C4-2B (cell line): ENCODE data around the gene SFXN5.

Experiments used
- ZFX ChIP-seq: fragments of 450-650 bp; IDR thresholded peaks from 2 replicates; pipeline ENCODE4 v1.6.1; 2017
- TF ChIP-seq, protein P1 (sequence below): fragments of 450-650 bp; conservative IDR thresholded peaks from 2 replicates; pipeline ENCODE4 v1.5.1; 2017; ENCODE audit warnings: mild to moderate bottlenecking

DNA sequence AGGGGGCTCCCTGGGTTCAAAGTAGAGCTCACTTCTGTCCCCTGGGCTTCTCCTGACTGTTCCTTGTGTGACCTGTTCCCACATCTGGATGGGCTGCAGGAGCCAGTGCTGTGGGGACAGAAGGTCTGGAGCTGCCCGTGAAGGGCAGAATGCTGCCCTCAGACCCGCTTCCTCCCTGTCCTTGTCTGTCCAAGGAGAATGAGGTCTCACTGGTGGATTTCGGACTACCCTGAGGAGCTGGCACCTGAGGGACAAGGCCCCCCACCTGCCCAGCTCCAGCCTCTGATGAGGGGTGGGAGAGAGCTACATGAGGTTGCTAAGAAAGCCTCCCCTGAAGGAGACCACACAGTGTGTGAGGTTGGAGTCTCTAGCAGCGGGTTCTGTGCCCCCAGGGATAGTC is 138.7 kb downstream of the SFXN5 start:
- TF ChIP-seq, protein P1, sequence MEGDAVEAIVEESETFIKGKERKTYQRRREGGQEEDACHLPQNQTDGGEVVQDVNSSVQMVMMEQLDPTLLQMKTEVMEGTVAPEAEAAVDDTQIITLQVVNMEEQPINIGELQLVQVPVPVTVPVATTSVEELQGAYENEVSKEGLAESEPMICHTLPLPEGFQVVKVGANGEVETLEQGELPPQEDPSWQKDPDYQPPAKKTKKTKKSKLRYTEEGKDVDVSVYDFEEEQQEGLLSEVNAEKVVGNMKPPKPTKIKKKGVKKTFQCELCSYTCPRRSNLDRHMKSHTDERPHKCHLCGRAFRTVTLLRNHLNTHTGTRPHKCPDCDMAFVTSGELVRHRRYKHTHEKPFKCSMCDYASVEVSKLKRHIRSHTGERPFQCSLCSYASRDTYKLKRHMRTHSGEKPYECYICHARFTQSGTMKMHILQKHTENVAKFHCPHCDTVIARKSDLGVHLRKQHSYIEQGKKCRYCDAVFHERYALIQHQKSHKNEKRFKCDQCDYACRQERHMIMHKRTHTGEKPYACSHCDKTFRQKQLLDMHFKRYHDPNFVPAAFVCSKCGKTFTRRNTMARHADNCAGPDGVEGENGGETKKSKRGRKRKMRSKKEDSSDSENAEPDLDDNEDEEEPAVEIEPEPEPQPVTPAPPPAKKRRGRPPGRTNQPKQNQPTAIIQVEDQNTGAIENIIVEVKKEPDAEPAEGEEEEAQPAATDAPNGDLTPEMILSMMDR: no peak
- no peak for TF ChIP-seq ZFX
